NCI-H1092 (cell line): Measurements from ENCODE around the gene EEFSEC.

Experiments used
- DNase-seq: peaks from one replicate; lab custom pipeline; 2025; lab: John Stamatoyannopoulos, UW

The EEFSEC gene

DNA sequence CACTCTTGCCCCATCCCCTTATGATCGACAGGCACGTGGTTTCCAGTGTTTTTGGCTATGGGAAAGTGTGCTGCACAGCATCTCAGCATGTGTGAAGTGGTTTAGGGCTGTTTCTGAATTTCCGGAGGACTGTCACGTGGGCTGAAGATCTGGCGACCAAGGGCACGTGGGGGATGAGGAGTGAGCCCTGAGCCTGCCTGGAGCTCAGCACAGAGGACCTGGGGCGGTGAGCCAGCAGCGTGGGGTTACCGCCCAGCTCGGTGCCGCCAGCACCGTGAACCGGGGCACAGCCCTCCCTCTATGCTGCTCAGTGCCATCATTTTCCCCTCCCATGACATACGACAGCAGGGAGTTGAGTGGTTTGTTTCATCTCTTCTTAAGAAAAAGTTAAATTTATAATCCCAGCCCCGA is 163.2 kb downstream of the EEFSEC start:
- DNase-seq: no peak

DNA sequence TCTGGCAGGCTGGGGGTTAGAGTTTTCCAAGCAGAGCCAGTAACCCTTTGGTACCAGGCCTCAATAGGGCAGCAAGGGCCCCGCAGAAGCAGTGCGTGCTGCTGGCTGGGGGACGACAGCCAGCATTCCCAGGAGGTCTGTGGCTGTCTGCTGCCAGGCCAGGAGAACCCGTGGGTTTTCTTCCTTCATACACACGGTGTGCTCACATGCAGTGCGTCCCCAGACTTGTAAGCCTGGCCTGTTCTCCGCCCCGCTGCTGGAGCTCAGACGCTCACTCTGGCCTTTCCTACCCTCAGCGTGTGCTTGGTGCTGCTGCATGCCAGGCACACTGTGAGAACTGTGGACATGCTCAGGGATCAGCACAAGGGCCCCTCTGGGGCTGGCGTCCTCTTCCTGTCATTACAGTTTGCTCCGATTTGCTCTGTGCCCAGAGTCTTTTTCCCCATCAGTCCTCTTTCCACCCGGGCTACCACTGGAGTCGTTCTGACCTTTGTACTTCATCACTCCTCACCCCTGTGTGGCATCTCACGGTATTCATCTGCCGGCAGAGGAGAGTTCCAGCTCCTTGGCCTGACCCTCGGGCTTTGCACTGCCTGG is 163.9 kb downstream of the EEFSEC start:
- no peak for DNase-seq

DNA sequence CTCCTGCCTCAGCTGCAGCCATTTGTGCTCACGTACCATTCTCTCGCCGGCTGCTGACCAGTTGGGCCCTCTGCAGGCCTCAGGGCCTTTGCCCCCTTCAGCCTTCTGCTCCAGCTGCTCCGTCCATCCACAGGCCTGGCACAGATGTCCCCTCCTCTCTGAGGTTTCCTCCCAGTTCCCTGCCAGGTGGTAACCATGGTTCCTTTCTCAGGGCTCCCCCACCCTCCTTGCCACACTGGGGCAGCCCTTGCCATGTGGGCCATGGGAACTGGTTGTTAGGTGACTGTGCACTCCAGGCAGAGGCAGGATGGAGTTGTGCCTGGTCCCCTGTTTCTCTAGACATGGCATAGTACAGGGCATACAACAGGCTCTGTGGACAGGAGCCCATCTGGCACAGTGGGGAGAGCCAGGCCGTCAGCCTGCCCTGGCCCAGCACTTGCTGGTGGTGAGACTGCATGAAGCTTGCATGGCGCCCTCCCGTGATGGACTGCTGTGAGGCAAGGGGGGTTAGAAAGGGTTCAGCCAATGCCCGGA is 164.5 kb downstream of the EEFSEC start:
- DNase-seq: no peak

DNA sequence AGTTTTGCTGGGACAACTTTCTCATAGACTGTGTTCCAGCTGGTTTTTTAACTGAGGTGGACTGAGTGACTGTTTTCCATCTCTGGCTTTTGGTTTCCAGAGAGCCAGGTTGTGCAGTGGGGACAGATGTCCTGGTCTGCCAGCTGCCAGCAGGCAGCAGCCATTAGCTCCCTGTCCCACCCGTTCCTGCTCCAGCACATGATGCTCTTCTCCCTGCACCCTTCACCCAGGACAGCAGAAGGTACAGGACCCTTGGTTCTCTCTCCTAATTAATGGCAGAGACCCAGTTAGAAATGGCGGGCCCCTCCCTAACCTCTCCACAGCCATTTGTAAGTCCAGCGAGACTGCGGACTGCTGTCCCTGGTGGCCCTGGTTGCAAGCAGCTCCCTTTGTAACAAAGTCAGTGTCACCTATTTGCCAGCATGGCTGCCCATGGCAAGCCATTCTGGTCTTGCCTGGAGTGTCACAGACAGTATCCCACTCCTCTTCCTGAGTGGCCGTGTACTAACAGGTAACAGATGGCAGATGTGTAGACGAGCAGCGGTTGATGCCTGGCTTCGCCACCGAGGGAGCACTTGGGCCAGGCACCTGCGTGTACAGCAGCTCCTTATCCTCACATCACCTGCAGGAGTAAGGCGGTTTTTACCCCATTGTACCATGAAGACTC is 165.1 kb downstream of the EEFSEC start:
- DNase-seq: no peak

DNA sequence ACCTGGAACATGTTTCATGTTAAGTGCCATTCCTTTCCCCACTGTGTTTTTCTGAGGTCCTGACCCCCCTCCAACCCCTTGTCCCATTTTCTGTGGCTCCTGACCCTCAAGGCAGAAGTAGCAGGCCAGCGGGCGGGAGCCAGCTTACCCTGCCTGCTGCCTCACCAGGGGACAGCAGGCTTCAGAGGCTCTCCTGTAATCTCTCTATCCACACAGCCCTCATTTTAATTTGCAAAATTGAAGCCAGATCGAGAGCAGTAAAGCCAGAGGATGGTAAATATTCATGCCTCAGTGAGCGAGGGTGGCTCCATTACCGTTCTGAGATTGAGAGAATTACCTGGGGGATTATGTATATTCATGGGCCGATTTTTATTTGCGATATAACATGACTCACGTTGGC is 165.8 kb downstream of the EEFSEC start:
- DNase-seq: no peak

DNA sequence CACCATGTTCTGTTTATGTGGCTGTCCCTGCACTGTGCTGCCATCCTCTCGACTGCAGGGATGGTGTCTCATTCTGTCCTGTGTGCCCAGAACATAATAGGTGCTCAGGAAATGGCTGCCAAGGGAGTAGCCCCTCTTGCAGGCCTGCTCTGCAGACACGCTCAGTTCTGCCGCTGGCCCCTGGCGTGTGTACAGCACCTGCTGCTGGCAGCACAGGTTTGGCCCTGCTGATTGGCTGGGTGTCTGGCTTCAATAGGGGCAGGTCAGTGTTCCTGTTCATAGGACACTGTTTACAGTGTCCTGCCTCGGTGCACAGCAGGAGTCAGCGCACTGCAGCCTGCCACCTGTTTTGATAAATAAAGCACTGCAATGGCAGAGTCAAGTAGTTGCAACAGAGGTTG is 166.5 kb downstream of the EEFSEC start:
- no peak for DNase-seq

DNA sequence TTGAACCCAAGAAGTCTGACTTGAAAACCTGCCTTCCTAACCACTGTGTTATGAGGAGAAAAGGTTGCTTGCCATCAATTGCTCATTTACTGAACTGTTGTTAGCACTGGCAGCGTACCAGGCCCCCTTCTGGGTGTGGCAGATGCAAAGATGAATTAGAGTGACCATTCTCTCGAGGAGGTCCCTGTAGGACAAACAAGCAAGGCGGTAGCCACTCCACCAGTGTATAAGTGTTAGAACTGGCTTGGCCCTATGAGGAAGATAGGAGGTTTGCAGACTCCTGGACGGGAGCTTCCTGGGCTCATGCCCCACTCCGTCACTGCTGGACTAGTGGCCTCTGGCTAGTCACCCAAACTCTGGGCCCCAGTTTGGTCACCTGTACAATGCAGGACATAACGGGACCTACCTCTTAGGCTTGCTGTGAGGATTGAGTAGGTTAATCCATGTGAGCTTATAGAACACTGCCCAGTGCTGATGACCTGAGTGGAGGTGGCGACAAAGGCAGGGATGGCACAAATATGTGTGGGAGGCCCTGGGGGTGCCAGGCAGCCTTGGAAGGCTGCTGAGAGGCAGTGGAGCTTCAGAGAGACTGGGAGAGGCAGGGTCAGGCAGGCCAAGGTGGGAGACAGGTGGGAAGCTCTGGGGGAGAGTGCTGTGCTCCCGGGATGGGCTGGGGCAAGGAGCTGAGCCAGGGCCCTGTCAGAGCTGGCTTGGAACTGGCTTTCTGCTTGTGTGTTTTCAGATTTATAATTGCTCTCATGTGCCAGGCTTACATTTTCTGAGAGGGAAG is 167.5 kb downstream of the EEFSEC start:
- DNase-seq: no peak

DNA sequence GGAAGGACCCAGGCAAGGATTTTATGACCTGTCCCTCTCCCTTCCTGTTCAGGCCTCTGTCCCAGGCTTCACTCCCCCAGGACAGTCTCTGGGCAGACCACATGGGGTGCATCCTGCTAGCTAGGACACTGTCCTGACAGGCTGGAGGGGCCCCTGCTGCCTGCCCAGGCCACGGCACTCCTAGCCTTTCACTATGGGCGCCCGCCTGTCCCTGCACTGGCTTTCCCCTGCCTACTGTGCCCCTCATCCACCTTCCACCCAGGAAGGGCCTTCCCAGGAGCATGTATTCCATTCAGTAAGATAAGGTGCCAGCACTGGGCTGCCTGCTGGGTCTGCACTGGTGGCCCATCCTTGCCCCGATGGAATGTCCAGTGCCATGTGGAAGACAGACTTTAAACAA is 168.1 kb downstream of the EEFSEC start:
- DNase-seq: no peak

DNA sequence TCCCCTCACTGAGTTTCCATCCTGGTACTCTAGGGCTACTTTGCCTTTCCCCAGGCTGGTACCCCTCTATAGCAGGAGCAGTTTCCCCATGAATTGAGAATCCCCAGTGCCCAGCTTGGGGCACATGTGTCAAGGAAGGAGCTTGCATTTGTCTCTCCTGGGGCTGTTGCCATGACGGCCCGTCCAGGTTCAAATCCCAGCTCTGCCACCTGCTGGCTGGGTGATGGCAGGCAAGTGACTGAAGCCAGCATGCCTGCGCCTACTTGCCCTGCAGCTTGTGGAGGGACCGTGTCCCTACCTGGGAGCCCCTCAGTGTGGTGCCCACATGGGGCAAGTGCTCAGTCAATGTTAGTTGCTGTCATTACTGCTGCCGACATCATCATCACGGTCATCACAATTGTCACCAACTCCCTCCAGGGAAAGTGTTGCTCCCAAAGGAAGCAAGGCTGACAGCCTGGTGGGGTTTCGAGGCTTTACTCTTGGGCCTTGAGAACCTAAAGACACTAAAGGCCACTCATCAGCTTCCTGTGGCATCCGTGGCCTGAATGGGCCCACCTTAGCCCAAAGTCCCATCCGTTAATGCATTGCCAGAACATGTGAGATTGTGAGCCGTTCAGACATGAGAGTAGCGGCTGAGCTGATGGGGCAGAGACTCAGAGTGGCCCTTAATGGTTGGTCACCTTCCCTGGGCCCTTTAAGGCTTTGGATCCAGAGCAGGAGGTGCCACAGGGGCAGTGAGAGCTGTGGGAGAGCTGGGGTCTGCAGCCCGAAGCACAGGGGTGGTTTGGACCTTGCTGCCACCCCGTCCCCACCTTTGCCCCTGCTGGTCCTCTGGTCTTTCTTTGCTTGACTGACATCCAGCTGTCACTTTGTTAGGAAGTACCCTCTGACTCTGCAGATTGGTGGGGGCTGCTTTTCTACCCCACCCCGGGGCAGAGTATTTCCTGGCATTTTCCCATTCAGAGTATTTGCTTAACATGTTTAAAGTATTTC is 169.0 kb downstream of the EEFSEC start:
- DNase-seq: no peak

DNA sequence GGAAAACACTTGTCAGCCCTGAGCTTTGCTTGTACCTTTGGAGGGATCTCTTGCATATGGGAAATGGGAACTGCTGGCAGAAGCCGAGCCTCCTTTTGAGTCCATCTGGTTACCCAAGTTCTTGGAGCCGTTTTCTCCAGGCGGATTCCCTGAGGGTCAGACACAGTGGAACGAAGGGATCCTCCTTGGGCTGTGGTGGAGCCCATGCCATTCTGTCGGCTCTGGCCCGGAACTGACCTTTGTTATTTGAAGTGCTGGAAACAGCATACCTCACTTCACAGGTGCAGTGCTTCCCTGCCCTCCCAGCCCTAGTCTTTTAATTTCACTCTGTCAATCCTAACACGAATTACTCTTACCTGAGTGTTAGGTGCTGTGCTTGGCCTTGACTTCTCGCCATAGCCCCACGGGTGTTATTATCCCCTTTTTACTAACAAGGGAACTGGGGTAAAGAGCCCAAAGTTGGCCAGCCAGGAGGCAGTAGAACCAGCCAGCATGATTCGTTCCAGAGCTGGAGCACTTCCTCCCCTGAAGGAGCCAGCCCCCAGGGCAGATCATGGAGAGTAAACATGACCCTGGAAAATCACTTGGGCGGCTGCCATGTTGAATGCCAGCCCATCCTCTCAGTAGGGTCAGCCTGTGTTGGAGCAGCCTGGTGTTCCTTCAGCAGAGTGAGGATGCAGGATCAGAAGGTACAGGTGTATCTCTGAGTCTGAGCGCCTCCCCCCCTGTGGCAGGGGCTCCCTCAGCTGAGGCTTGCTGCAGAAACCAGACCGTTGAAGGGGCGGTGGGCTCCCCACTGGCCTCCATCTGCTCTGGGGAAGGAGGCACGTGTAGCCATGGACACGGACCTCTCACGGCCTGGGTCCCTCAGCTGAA is 170.2 kb downstream of the EEFSEC start:
- no peak for DNase-seq

DNA sequence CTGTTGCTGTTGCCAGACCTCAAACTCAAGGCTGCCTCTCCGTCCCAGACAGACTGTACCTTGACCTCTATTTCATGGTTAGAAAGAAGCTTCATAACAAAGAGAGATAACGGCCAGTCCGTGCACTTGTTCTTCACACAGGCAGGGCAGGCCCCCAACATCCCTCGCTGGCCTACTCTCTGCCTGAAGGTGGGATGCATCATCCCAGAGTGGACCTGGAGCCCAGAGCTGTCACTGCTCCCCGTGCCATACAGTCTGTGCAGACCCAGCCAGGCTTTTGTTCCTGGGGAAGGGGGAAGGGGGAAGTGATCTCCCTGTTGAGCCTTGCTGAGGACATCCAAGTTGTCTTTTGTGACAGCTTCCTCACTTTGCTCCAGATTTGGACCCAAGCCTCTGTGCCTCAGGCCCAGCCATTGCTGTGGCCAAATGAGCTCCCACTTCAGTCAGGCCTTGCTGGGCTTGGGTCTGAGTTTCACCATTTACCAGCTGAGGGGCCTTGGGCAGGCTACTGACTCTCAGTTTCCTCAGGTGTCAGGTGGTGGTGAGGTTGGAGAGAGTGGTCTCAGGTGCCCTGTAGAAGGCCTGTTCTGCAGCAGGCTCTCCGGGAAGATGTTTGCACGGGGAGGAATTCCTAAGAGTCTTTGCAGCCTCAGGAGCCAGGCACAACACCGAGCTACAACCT is 171.8 kb downstream of the EEFSEC start:
- no peak for DNase-seq

DNA sequence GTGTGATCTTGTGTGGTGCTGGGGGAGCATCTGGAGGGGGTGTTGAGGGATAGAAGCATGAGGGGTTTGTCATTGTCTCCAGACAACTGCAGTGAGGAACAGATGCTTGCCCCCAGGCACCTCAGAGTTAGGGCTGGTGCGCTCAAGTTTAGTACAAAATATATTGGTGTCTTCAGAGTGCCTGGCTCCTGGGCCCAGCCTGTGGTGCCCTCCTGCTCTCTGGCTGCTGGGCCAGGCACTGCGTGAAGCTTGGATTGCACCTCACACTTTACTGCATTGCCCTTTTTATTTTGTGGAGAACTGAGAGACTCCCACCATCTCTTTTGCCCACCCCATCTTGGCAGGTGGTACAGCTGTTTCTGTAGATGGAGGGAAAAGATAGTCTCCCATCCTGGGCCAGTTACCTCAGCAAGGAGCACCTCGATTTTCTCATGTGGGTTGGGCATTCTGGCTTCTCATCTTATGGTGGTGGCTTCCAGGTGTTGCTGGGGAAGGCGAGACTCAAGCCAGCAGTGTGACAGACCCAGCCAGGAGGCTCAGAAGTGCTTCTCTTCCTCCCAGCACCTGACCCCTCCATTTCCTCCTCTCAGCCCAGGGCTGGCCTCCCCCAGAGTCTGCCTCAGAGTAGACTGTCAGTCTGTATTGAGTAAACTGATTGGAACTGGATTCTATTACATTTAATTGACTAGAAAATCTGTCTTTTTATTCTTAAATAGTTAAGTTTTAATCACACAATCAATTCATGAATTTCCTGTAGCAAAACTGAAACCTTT is 173.0 kb downstream of the EEFSEC start:
- DNase-seq: no peak

DNA sequence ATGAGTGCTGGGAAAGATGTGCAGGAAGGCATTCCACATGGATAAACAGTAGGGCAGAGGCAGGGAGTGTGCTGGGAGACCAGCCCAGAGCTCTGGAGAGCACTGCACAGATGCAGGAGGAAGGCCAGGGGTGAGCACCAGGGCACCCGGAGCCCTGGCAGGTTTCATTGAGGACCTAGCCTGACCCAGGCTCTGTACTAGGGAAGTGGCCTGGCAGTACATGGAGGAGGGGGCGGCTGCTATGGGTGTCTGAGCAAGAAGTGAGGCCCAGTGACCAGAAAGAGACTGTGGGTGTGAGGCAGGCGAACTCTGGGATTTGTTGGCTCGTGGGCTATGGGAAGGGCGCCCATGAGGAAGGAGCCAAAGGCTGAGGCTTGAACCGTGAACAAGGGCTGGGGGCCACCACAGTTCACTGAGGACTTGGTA is 174.3 kb downstream of the EEFSEC start:
- no peak for DNase-seq

DNA sequence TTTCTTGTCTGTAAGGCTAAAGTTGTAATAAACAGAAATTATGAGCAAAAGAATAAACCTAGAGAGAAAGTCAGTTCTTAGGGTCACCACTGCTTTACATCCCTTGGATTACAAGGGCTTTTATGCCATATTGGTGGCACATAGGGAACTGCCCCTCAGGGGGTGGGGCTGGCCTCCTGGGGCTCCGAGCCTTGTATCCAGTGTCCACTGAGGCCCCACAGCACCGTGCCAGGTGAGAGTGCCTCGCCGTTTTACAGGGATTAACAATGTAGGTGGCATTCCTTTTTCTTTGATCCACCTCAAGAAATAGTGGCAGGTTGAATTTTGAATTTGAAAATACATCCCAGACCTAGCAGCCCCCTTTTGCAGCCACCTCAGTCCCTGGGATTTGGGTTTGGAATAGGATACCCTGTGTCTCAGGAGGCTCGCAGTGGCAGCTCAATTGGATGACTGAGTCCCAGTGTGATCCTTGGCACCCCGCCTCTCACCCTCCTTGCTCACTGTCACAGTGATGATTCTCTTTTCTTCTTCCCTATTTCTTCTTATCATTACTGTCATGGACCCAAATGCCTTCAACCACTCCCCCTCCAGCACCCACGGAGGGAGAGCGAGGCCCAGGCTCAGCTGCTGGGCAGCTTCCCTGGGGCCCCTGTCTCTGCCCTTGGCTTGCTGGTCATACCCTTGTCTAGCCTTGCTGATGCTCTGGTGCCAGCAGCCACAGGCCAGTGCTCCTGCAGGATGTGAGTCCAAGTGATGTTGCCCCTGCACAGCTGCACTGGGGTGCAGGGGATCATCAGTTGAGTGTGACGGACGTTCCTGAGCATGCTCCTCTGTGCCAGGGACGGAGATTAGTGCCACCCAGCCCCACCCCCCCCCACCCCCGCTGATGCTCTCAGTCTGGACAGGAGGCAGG is 175.5 kb downstream of the EEFSEC start:
- DNase-seq: no peak

DNA sequence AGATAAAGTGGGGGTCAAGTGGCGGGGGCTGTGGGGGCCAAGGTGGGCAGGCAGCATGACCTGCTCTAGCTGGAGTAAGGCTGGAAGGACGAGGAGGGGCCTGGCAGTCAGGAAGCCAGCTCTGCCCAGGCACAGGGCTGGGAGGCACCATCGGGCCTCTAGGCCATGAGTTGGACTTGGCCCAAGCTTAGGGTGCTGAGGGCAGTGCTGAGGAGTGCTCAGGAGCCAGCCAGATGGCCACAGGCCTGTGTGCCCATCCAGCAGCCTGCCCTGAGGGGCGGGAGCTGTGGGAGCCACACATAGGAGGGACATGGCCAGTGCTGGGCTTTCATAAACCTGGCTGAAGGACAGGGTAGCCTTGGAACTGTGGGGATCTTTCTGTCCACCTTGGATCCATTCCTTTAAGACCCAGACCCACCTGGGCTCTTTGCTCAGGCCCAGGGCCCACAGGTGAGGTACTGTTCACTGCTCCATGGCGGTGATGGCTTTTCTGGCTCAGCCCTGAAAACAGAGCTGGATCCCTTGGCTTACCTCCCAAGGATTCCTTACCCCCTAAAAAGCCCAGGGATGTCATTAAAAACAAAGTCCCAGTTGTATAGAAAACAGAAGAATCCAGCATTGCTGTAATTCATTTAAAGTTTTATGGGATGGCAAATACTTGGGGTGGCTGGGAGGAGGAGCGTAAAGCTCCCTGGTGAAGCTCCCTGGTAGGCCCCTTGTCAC is 176.4 kb downstream of the EEFSEC start:
- no peak for DNase-seq

DNA sequence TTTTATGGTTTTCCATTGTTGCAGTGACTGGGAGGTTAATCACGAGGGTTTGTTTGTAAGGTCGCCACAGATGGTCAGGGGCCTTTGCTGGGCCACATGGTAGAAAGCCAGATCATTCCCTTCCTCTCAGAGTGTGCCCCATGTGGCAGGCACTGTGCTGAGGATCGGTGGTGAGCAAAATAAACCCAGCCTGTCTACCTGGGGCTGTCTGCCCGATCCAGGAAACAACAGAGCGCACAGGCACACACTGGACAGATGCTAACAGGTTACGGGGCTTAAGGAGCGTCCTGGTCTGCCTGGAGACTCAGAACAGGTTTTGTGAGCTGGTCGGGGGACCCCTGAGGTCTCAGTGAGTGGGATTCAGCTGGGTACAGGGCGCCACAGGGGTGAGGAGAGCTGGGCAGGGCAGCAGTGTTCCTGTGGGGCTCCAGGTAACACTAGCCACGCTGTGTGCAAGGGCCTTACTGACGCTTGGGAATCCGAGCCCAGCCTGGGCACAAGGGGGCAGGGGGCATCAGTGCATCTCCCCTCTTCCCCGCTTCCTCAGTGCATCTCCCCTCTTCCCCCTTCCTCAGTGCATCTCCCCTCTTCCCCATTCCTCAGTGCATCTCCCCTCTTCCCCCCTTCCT is 177.0 kb downstream of the EEFSEC start:
- DNase-seq: no peak

DNA sequence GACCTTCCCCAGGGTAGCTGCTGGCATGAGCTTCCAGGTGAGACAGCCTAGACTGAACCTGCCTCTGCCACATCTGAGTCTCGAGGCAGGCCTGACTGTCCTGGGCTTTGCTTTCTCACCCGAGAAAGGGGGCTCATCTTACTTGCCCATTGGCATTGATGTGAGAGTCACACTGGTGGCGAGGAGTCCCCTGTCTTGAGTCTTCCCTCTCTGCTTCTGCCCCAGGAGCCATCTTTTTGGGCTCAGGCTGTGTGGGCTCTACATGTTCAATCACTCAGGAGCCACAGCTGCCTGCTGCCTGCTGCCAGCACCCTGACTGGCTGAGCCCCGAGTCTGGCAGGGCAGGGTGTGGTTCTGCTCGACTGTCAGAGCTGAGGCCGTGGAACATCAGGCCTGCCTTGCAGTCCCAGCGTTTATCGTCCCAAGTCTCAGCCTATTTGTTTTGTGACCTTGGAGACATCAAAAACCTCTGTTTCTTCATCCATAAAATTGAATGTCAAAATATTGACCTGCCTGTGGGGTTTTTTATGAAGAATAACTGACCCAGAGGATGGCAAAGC is 180.9 kb downstream of the EEFSEC start:
- no peak for DNase-seq
